Panc1 (cell line): ENCODE data around the gene SERPINF2. TPM values are rescaled to one million over a fixed set of nuclear protein-coding genes. Genes with fewer than 3 reads are reported as not detected.

Source experiments
- ATAC-seq: fragments of 200-7000 bp; cut with Tn5 transposase; 2 replicates; pipeline ENCODE4 v1.9.1; 2020; ENCODE audit warnings: mild to moderate bottlenecking, moderate library complexity
- BruUV-seq: library from RNA; stranded (reverse); fragments of 400-500 nt; replicated peaks from 2 replicates; lab custom pipeline; 2021; lab: Mats Ljungman, UMichigan
- CTCF ChIA-PET: fragments of 300-600 bp; sonication (Branson Sonifier 250); formaldehyde crosslinking; loops from one replicate; lab custom pipeline; 2022; ENCODE audit warnings: antibody characterized with exemption; lab: Charles Lee
- POLR2A ChIA-PET: fragments of 300-600 bp; sonication (Branson Sonifier 250); formaldehyde crosslinking; loops from one replicate; lab custom pipeline; 2022; ENCODE audit warnings: antibody characterized with exemption; lab: Charles Lee
- DNase-seq: peaks from one replicate; pipeline ENCODE4 v3.0.0-alpha.2; 2010; ENCODE audit warnings: low read depth, low spot score
- H3K27ac ChIP-seq: 2 replicates; pipeline ENCODE4 v1.5.1; 2011; ENCODE audit warnings: mild to moderate bottlenecking, low read length, inconsistent platforms
- H3K27me3 ChIP-seq: fragments of 200-500 bp; sonication (Bioruptor generic); 2 replicates; pipeline ENCODE4 v1.6.0; 2014; ENCODE audit warnings: low read length, inconsistent platforms; ENCODE audit not compliant: control insufficient read depth, insufficient read depth
- H3K36me3 ChIP-seq: fragments of 200-500 bp; sonication (Bioruptor generic); 2 replicates; pipeline ENCODE4 v1.5.1; 2014; ENCODE audit warnings: inconsistent platforms, mild to moderate bottlenecking, low read length, moderate library complexity; ENCODE audit not compliant: control insufficient read depth, insufficient read depth
- H3K4me1 ChIP-seq: 2 replicates; pipeline ENCODE4 v1.5.1; 2011; ENCODE audit warnings: inconsistent platforms, mild to moderate bottlenecking, low read length, moderate library complexity; ENCODE audit not compliant: control insufficient read depth, insufficient read depth
- H3K4me3 ChIP-seq, 2 experiments: 2 replicates each; pipeline ENCODE4 v1.5.1; 2011 to 2012; ENCODE audit warnings: low read depth in 2 of 2, low read length in 2 of 2, mild to moderate bottlenecking in 2 of 2, inconsistent platforms in 1 of 2, moderate library complexity in 1 of 2
- H3K9me3 ChIP-seq: fragments of 200-500 bp; sonication (Bioruptor generic); 2 replicates; pipeline ENCODE4 v1.5.1; 2014; ENCODE audit warnings: low read depth, mild to moderate bottlenecking, inconsistent platforms, low read length, moderate library complexity; ENCODE audit not compliant: control insufficient read depth, insufficient read depth
- POLR2AphosphoS5 ChIP-seq: IDR thresholded peaks from 2 replicates; pipeline ENCODE4 v1.6.1; 2012; ENCODE audit warnings: mild to moderate bottlenecking, low read depth, low read length, moderate library complexity
- SIN3A ChIP-seq: IDR thresholded peaks from 2 replicates; pipeline ENCODE4 v1.6.1; 2012; ENCODE audit warnings: low read depth, mild to moderate bottlenecking, low read length, moderate library complexity, borderline replicate concordance; ENCODE audit not compliant: insufficient read depth
- TCF7L2 ChIP-seq: IDR thresholded peaks from 2 replicates; pipeline ENCODE4 v1.6.1; 2011; ENCODE audit warnings: mild to moderate bottlenecking, low read depth, low read length, inconsistent platforms
- in situ Hi-C: cut with HindIII; loops from 2 replicates; pipeline ENCODE4 v1.10.0; 2016; ENCODE audit warnings: low sequenced_read_pairs, low pct_unique_long_range_greater_than_20kb
- intact Hi-C: fragments of 100-400 bp; cut with micrococcal nuclease; formaldehyde crosslinking; loops from one replicate; pipeline ENCODE4 v1.10.0; 2022; ENCODE audit not compliant: unreplicated experiment
- total RNA-seq: library from RNA; stranded (reverse); gene quantifications from one replicate; pipeline ENCODE4 v1.2.1, GENCODE V29; 2021; ENCODE audit not compliant: unreplicated experiment
- TF ChIP-seq, protein P1 (sequence below), 2 experiments: IDR thresholded peaks; 2 replicates each; pipeline ENCODE4 v1.6.1; 2011 to 2012; ENCODE audit warnings: low read depth in 2 of 2, control low read depth in 1 of 2, low read length in 1 of 2, mild to moderate bottlenecking in 1 of 2, moderate library complexity in 1 of 2; ENCODE audit not compliant: insufficient read depth in 1 of 2
- TF ChIP-seq, protein P2 (sequence below): fragments of 450-650 bp; IDR thresholded peaks from 2 replicates; pipeline ENCODE4 v1.5.1; 2017; ENCODE audit warnings: mild to moderate bottlenecking

SERPINF2 gene
- total RNA-seq, 1 experiment from 2014 or later: 0.77 TPM

DNA sequence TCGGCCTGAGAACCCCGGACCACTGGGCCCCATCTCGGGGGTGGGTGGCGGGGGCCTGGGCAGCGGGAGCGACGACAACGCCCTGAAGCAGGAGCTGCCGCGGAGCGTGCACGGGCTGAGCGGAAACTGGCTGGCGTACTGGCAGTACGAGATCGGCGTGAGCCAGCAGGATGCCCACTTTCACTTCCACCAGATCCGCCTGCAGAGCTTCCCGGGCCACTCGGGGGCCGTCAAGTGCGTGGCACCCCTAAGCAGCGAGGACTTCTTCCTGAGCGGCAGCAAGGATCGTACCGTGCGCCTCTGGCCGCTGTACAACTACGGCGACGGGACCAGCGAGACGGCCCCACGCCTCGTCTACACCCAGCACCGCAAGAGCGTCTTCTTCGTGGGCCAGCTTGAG, 8.9 kb upstream of the SERPINF2 start:
- no peak for DNase-seq
- Histone ChIP-seq H3K36me3 (no peaks in the 10 kb centered on the region), H3K9me3 (no peaks in the 10 kb centered on the region), H3K27me3 (no peaks in the 10 kb centered on the region), H3K4me1 (peaks cover 12% of the 10 kb centered on the region), H3K4me3 (no peak overlapping the region), H3K27ac (no peak overlapping the region)
- POLR2A ChIA-PET: no interaction called here
- in situ Hi-C loops: no loop called here
- no TSS peak for BruUV-seq
- CTCF ChIA-PET: no interaction called here
- TF ChIP-seq, protein P1, sequence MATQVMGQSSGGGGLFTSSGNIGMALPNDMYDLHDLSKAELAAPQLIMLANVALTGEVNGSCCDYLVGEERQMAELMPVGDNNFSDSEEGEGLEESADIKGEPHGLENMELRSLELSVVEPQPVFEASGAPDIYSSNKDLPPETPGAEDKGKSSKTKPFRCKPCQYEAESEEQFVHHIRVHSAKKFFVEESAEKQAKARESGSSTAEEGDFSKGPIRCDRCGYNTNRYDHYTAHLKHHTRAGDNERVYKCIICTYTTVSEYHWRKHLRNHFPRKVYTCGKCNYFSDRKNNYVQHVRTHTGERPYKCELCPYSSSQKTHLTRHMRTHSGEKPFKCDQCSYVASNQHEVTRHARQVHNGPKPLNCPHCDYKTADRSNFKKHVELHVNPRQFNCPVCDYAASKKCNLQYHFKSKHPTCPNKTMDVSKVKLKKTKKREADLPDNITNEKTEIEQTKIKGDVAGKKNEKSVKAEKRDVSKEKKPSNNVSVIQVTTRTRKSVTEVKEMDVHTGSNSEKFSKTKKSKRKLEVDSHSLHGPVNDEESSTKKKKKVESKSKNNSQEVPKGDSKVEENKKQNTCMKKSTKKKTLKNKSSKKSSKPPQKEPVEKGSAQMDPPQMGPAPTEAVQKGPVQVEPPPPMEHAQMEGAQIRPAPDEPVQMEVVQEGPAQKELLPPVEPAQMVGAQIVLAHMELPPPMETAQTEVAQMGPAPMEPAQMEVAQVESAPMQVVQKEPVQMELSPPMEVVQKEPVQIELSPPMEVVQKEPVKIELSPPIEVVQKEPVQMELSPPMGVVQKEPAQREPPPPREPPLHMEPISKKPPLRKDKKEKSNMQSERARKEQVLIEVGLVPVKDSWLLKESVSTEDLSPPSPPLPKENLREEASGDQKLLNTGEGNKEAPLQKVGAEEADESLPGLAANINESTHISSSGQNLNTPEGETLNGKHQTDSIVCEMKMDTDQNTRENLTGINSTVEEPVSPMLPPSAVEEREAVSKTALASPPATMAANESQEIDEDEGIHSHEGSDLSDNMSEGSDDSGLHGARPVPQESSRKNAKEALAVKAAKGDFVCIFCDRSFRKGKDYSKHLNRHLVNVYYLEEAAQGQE (IDR thresholded peaks at IDR 0.05; ENCODE audit: insufficient read depth in 1 of 2, low read depth in 2 of 2, low read length in 1 of 2): no peak
- no peak for TF ChIP-seq SIN3A
- TF ChIP-seq, protein P2, sequence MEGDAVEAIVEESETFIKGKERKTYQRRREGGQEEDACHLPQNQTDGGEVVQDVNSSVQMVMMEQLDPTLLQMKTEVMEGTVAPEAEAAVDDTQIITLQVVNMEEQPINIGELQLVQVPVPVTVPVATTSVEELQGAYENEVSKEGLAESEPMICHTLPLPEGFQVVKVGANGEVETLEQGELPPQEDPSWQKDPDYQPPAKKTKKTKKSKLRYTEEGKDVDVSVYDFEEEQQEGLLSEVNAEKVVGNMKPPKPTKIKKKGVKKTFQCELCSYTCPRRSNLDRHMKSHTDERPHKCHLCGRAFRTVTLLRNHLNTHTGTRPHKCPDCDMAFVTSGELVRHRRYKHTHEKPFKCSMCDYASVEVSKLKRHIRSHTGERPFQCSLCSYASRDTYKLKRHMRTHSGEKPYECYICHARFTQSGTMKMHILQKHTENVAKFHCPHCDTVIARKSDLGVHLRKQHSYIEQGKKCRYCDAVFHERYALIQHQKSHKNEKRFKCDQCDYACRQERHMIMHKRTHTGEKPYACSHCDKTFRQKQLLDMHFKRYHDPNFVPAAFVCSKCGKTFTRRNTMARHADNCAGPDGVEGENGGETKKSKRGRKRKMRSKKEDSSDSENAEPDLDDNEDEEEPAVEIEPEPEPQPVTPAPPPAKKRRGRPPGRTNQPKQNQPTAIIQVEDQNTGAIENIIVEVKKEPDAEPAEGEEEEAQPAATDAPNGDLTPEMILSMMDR: no peak
- no peak for TF ChIP-seq TCF7L2
- TF ChIP-seq POLR2AphosphoS5: no peak
- intact Hi-C loops: no loop called here
- no peak for ATAC-seq

DNA sequence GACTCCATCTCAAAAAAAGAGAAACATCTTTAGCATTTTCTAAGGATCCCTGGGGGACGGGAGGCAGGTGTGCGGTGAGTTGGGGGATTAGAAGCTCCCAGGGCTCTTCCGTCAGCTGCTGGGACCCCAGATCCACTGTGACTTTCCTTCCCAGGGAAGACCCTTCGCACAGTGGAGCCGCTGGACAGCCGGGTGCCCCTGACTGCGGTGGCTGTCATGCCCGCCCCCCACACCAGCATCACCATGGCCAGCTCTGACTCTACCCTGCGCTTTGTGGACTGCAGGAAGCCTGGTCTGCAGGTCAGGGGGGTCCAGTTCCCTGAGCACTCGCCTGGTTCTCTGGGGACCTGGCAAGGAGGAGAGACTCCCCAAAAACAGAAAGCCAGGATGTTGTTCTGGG, 7.3 kb upstream of the SERPINF2 start:
- H3K9me3 ChIP-seq: no peaks in the 10 kb centered on the region
- no peak overlapping the region for H3K27ac ChIP-seq
- no peaks in the 10 kb centered on the region for H3K27me3 ChIP-seq
- CTCF ChIA-PET: no interaction called here
- no peak for TF ChIP-seq SIN3A
- no peak for TF ChIP-seq POLR2AphosphoS5
- TF ChIP-seq, protein P2: no peak
- TF ChIP-seq, protein P1 (IDR thresholded peaks at IDR 0.05; ENCODE audit: insufficient read depth in 1 of 2, low read depth in 2 of 2, low read length in 1 of 2): no peak
- TF ChIP-seq TCF7L2: no peak
- POLR2A ChIA-PET: no interaction called here
- no peak for ATAC-seq
- no peak overlapping the region for H3K4me3 ChIP-seq
- peaks cover 12% of the 10 kb centered on the region for H3K4me1 ChIP-seq
- intact Hi-C loops: no loop called here
- no TSS peak for BruUV-seq
- in situ Hi-C loops: no loop called here
- H3K36me3 ChIP-seq: no peaks in the 10 kb centered on the region
- DNase-seq: no peak
